NCI-H1417 treated with DMSO at 0.1 percent for 48 hours (cell line): ENCODE measurements around the gene TMEM201.

Experiments
- DNase-seq: peaks from one replicate; lab custom pipeline; 2025; lab: John Stamatoyannopoulos, UW

TMEM201 gene

GRCh38 chr1:9580942-9581341 lies 7.8 kb upstream of the TMEM201 start:
- DNase-seq, result no peak

- DNase-seq, result no peak
Observed at GRCh38 chr1:9586147-9586766, 2.5 kb upstream of the TMEM201 start.

GRCh38 chr1:9589144-9589718 lies 520 bp downstream of the TMEM201 start:
- DNase-seq, result no peak

GRCh38 chr1:9589719-9590157 lies 1.0 kb downstream of the TMEM201 start:
- DNase-seq, result no peak

- DNase-seq, result no peak
Observed at GRCh38 chr1:9590201-9590600, 1.5 kb downstream of the TMEM201 start.

GRCh38 chr1:9590945-9591668 lies 2.4 kb downstream of the TMEM201 start:
- DNase-seq, result no peak

GRCh38 chr1:9591669-9592509 lies 3.2 kb downstream of the TMEM201 start:
- DNase-seq, result no peak

GRCh38 chr1:9592510-9593075 lies 3.9 kb downstream of the TMEM201 start:
- no peak for DNase-seq

GRCh38 chr1:9593147-9593491 lies 4.4 kb downstream of the TMEM201 start:
- DNase-seq, result no peak

GRCh38 chr1:9593492-9594465 lies 5.1 kb downstream of the TMEM201 start:
- peak; percentile 70 for DNase-seq

- DNase-seq, result no peak
Observed at GRCh38 chr1:9594471-9595155, 5.9 kb downstream of the TMEM201 start.

GRCh38 chr1:9595156-9595967 lies 6.7 kb downstream of the TMEM201 start:
- DNase-seq, result no peak

- DNase-seq, result no peak
Observed at GRCh38 chr1:9595968-9596340, 7.2 kb downstream of the TMEM201 start.

- DNase-seq, result no peak
Observed at GRCh38 chr1:9596415-9597123, 7.9 kb downstream of the TMEM201 start.

GRCh38 chr1:9597361-9598315 lies 8.9 kb downstream of the TMEM201 start:
- no peak for DNase-seq

GRCh38 chr1:9598316-9598700 lies 9.6 kb downstream of the TMEM201 start:
- no peak for DNase-seq

- no peak for DNase-seq
Observed at GRCh38 chr1:9599741-9600140, 11.0 kb downstream of the TMEM201 start.
